ENCODE results near the gene C1QTNF5. TPM values are rescaled to one million over a fixed set of nuclear protein-coding genes. Genes with fewer than 3 reads are reported as not detected.
A peak's percentile ranks its signal among the peaks of the same experiment; 100 is the strongest.

Gene C1QTNF5
- total RNA-seq, 1 experiment from 2014 or later, result 0.33 TPM

DNA sequence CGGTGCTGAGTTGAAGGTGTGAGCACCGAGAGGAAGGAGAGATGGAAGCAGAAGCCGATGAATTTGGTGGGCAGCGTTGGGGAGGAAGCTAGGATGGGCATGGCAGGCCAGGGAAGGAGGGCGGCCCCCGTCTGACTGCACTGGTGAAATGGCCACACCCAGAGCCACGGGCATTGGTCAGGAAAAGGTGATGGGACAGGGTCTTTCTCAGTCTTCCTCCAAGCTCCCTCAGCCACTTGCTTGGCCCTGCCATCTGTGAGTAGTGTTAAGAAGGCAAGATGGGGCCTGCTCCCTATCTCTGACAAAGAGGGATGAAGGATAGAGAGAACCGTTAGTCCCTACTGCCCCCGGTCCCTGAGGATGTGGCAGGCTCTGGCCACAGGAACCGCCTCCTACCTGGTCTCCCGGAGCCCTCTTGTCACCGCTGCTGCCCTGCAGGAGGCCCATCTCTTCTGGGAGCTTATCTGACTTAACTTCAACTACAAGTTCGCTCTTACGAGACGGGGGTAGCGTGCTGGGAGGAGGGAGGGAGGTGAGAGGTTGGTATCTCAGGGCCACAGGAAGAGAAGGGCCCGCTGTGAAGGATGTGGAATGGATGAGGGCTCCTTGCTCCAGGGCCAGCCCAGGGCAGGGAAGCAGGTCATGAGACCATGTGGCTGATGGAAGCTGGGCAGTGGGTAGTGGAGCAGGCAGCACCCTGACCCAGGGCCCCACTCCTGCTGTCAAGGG, 30.6 kb downstream of the C1QTNF5 start:
- Mint-ChIP-seq H3K9me3 (no peaks in the 10 kb centered on the region), H3K4me3 (no peak overlapping the region), H3K4me1 (peaks cover 13 to 24% of the 10 kb centered on the region in 2 experiments), H3K27ac (peak overlapping the region in 2 of 3 experiments; percentile 73 to 81; a peak in 3 of 7 replicates), H3K27me3 (ENCODE audit: low read depth) (peaks cover 11% of the 10 kb centered on the region), H3K36me3 (ENCODE audit: insufficient read depth in 1 of 3, low read depth in 3 of 3) (peaks cover 3 to 51% (median 28%) of the 10 kb centered on the region in 3 experiments; a peak in 5 of 7 replicates)
- DNase-seq, result no peak
- no peaks in the 10 kb centered on the region for H3K27me3 ChIP-seq (ENCODE audit: insufficient read depth, low read length)
- no peaks in the 10 kb centered on the region for H3K79me1 ChIP-seq (ENCODE audit: insufficient read depth, low read depth, low read length, poor library complexity, severe bottlenecking)
- whole genome bisulfite sequencing (ENCODE audit: extremely low coverage, insufficient read length, low lambda C conversion rate), result no CpG with 5 or more reads among the region's 17 CpGs
- no peak overlapping the region for H2AFZ ChIP-seq (ENCODE audit: low read length)
- H2BK120ac ChIP-seq (ENCODE audit: low read depth, low read length, poor library complexity, severe bottlenecking), result no peak overlapping the region
- H3K79me2 ChIP-seq (ENCODE audit: insufficient read depth, low read length), result no peaks in the 10 kb centered on the region
- no peak overlapping the region for H3K18ac ChIP-seq (ENCODE audit: insufficient read length, low read depth, low read length)
- H2BK12ac ChIP-seq (ENCODE audit: insufficient read length, low read depth, low read length), result no peak overlapping the region
- no peaks in the 10 kb centered on the region for H4K20me1 ChIP-seq (ENCODE audit: control insufficient read depth, insufficient read depth, insufficient read length)
- H2BK20ac ChIP-seq (ENCODE audit: low read depth, low read length, poor library complexity, severe bottlenecking), result no peak overlapping the region
- TF ChIP-seq CTCF (conservative IDR thresholded peaks at IDR 0.05), result no peak
- no peaks in the 10 kb centered on the region for H3K23me2 ChIP-seq (ENCODE audit: insufficient read length, low read depth, low read length, poor library complexity, severe bottlenecking)
- H4K91ac ChIP-seq (ENCODE audit: insufficient read length, low read depth, low read length), result no peak overlapping the region
- no peak overlapping the region for H3K4me2 ChIP-seq (ENCODE audit: insufficient read depth, insufficient read length, low read length)
- H3K14ac ChIP-seq (ENCODE audit: insufficient read depth, low read length), result no peak overlapping the region
- H3T11ph ChIP-seq (ENCODE audit: low read length), result no peak overlapping the region
- H3K27ac ChIP-seq (ENCODE audit: insufficient read length, low read depth, low read length), result no peak overlapping the region
- no peak overlapping the region for H2AK5ac ChIP-seq (ENCODE audit: insufficient read length, low read length)
- H3K23ac ChIP-seq (ENCODE audit: insufficient read length, low read depth, low read length), result no peak overlapping the region
- no peak overlapping the region for H4K8ac ChIP-seq (replicated peaks; ENCODE audit: insufficient read length, low read depth, low read length)
- H3K4ac ChIP-seq (ENCODE audit: low read depth, low read length), result no peak overlapping the region
- no peaks in the 10 kb centered on the region for H3K9me3 ChIP-seq (ENCODE audit: control insufficient read depth, low read depth, low read length)
- no peak overlapping the region for H3K9ac ChIP-seq (ENCODE audit: extremely low read depth, insufficient read length, low read length)
- no peak overlapping the region for H2BK5ac ChIP-seq (ENCODE audit: insufficient read length, low read length)
- no peak overlapping the region for H2BK15ac ChIP-seq (ENCODE audit: low read depth, low read length)
- no peaks in the 10 kb centered on the region for H3K4me1 ChIP-seq (ENCODE audit: insufficient read depth, low read length)
- H3K56ac ChIP-seq (ENCODE audit: insufficient read length, low read depth, low read length), result no peak overlapping the region
- H4K5ac ChIP-seq (ENCODE audit: insufficient read length, low read depth, low read length), result no peak overlapping the region

Measured in H9 (cell line).